Dermis microvascular lymphatic vessel endothelial cell (primary cell): Measurements from ENCODE around the gene APBA3. TPM values are rescaled to one million over a fixed set of nuclear protein-coding genes. Genes with fewer than 3 reads are reported as not detected.
"Not testable (repeated sequence)": the region's sequence is repeated elsewhere in the genome, so short reads cannot be mapped to it uniquely, and the experiment has no call there.

Experiments used
- DNase-seq, 2 donors: peaks; one replicate each; pipeline versions ENCODE4 v3.0.0 to v3.0.0-alpha.2; 2010; ENCODE audit warnings: low read depth in 2 of 2
- total RNA-seq: library from RNA; depleted of rRNA; stranded (reverse); fragments of >200 nt; gene quantifications from 2 replicates; pipeline ENCODE4 v1.2.1, GENCODE V29; 2014

APBA3 gene
- total RNA-seq, 1 donor from 2014 or later = 15.0 TPM

DNA sequence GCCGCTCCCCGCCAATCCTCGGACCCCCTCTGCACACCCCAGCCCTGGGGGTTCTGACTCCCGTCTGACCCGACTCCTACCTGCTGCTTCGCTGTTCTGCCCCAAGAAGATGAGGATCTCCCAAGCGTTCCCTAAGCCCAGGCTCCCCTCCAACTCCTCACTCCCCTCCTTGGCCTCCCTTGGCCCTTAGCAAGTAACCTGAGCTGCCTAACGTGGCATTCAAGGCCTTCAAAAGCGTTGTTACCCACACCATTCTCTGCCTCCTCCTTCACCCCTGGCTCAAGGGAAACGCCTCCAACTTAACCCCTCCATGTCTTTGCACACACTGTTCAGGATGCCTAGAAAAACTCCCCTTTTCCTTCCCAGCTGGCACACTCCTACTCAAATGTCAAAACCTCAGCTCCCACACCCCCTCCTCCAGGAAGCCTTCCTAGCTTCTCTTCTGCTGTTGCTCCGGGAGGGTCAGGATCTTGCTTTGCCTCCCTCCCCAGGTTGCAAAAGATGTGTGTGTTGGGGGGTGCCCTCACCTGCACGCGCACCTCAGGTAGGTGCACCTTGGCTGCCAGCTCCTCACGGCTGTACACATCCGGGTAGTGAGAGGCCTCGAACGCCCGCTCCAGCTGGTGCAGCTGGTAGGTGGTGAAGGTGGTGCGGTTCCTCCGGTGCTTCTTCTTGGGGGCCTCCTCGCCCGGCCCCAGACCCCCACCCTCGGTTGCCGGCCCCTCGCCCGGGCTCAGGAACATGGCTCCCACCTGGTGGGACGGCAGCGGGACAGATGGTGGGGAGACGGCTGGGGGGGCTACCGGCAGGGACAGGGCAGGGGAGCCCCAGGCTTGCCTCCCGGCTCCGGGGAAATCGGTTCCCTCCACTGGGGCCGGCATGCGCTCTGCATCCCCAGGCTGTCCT lies 9.8 kb upstream of the APBA3 start:
- DNase-seq = no peak

DNA sequence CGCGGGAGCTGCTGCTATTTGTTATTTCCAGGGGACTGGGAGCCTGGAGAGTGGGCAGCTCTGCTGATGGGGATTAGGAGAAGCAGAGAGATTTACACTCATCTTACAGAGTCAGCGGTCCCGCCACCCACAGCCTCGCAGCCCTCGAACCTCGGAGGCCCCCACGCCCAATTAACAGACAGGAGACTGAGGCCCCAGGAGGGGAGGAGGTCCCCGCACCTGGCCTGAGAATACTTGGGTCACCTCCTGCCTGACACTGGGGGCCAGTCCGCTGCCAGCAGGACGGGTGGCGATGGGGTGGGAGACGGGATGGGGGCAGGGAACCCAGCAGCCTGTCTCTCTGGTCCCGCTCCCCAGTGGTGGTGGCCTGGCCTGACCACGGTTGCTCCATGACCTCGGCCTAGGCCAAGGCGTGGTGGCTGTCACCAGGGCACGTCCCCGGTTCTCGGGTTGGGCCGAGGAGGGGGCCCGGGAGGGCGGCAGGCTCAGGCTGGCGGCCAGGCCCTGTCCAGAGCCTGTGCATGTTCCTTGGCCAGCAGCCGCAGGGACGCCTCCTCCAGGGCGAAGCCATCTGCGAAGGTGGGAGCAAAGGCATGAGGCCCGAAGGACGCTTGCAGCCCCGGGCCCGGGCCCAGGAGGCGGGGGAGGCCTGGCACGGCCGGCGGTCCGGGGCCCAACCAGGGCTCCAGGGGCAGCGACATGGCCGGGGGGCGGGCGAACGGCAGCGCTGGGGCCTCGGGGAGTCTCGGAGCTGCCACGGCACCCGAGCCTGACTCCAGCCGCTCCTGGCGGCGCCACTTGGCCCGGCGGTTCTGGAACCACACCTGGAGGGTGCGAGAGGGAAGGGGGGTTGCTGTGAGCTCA lies 8.9 kb upstream of the APBA3 start:
- no peak for DNase-seq

DNA sequence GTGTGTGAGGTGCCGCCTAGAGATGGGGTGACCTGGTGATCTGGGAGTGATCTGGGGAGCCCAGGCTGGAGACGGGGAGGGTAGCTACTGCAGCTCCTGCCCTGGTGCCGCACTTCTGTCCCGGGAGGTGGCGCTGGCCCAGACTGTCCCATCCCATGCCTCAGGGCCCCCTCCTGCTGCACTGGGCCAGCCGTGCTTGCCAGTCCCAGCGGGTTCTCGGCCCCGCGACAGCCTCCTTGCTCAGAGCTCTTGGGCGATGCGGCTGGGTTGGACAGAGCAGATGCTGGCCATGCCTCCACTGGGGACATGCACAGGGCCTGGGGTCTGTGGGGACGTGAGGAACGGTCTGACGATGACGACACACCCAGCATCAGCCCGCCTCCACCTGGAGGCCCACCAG lies 8.0 kb upstream of the APBA3 start:
- DNase-seq = no peak

DNA sequence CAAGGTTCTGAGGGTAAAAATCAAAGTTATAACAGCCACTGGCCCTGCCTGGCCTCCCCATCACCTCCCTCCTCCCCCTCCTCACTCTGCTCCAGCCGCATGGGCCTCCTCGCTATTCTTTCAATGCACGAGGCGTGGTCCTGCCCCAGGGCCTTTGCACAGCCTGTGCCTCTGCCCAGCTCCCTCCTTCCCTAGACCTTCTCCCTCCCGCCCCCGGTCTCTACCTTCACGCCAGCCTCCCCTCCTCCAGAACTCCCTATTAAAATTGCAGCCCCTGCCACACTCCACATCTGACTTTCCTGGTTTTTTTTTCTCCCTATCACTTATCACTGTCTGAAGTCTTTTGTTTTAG lies 7.2 kb upstream of the APBA3 start:
- DNase-seq = no peak

DNA sequence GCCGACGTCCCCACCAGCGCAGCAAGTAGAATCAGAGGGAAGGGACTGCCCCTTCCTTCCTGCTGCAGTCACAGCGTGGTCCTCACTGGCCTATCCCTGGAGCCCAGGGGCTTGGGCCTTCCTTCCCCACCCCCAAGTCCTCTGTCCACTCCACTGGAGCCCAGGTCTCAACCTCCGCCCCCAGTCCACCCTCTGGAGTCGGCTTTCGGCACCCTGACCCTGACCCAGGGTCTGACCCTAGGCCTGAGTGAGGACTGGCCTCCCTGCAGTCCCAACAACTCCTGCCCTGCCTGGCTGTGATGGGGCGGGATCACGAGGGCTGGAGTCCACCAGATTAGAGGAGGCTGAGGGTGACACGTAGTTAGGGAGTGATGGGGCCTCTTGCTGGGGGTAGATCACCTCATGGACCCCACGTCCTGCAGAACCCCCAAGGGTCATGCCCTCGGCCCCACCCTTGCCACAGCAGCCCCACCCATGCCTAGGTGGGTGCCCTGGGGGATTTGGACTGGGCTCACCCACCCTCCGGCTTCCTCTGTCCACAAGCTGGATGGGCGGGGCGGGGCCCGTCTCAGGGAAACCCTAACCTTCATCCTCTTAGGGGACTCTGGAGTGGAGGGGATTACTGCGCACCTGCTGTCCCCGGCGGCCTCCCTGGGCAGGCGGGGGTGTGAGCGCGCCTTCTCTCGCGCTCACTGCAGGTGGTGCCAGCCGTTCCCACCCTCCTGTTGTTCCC lies 6.7 kb upstream of the APBA3 start:
- peak in 1 of 2 donors; percentile 22 for DNase-seq

GRCh38 chr19:3767050-3767449 lies 5.6 kb upstream of the APBA3 start:
- DNase-seq = no peak

DNA sequence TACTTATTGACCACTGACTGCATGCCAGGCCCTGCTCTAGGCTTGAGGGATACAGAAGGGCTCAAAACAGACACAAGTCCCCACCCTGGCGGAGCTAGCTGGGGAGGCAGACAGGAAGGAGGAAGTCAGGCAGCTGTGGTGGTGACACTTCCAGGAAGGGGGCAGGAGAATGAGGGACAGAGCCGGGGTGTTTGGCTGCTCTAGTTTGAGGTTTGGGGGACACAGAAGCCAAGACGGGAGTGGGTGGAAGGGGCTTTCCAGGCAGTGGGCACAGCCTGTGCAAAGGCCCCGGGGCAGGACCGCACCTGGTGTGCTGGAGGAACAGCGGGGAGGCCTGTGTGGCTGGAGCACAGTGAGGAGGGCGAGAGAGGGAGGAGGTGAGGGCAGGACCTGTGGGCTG lies 5.0 kb upstream of the APBA3 start:
- DNase-seq = no peak

GRCh38 chr19:3765757-3766156 lies 4.3 kb upstream of the APBA3 start:
- DNase-seq = not testable (repeated sequence)

- peak in 1 of 2 donors; percentile 46 for DNase-seq
Measured at GRCh38 chr19:3765121-3765520, 3.6 kb upstream of the APBA3 start.

DNA sequence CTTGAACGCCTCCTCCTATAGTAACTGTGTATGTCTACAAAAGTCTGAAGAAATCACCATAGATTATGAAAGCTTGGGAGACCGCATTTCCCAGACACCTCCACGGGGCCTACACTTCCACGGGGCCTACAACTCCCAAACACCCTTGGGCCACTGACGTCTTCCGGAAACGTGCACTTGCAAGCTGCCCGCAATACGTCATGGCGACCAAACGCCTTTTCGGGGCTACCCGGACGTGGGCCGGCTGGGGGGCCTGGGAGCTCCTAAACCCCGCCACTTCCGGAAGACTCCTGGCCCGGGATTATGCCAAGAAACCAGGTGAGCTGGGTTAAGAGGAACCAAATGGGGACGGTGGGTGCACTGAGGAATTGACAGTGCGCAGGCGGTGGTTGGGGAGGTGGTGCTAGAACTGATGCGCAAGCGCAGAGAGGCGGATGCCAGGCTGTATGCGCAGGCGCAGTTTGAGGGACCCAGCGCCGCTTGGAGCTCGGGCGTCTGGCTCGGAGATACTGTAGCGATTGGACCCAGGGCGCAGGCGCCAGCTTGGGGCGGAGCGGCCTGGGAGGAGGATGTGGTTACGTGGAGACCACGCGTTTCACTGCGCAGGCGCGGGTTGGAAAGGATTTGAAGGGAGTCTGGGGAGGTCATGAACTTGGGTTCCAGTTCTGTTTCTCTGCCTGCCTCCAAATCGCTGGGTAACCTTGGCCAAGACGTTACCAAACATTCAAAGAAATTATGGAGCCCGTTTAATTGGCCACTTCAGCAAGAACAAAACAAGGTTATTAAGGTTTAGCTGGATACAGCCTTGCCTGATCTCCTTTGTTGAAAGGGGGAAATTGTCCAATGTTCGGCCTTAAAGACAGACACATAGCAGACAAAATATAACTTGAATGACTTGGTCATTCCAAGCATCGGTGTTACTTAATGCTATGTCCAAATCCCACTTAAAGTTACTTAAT lies 1.3 kb upstream of the APBA3 start, which contains the start of gene MRPL54:
TSS of gene MRPL54 (plus strand) at position 182 of the 959 bp plus-strand sequence. CDS start at position 201, 19 bp downstream.
- DNase-seq = peak; percentile 96 to 98

DNA sequence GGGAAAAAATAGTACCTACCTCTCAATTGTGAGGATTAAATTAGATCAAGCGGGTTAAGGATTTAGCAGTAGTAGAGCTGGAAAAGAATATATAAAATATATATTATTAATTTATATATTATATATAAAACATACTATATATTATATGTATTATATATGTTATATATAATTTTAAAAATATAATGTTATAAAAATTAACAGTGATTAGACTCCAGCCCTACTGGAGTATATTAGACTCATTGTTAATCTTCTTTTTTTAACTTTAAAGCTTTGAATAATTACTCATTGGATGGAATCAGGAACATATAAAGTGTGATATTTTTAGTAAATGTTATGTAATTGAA lies 610 bp upstream of the APBA3 start:
- DNase-seq = no peak

GRCh38 chr19:3760871-3761361 lies 576 bp downstream of the APBA3 start:
- peak in 1 of 2 donors; percentile 21 for DNase-seq

- DNase-seq = no peak
Measured at GRCh38 chr19:3759482-3760254, 1.8 kb downstream of the APBA3 start.

DNA sequence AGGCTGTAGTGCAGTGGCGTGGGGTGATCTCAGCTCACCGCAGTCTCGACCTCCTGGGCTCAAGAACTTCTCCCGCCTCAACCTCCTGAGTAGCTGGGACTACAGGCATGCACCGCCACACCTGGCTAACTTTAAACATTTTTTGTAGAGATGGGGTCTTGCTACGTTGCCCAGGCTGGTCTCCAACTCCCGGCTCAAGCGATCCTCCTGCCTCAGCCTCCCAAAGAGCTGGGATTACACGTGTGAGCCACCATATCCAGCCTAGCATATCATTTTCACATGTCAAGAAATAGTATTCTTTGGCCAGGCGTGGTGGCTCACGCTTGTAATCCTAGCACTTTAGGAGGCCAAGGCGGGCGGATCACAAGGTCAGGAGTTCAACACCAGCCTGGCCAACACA lies 3.2 kb downstream of the APBA3 start:
- not testable (repeated sequence) for DNase-seq

GRCh38 chr19:3757705-3758104 lies 3.8 kb downstream of the APBA3 start:
- DNase-seq = not testable (repeated sequence)

DNA sequence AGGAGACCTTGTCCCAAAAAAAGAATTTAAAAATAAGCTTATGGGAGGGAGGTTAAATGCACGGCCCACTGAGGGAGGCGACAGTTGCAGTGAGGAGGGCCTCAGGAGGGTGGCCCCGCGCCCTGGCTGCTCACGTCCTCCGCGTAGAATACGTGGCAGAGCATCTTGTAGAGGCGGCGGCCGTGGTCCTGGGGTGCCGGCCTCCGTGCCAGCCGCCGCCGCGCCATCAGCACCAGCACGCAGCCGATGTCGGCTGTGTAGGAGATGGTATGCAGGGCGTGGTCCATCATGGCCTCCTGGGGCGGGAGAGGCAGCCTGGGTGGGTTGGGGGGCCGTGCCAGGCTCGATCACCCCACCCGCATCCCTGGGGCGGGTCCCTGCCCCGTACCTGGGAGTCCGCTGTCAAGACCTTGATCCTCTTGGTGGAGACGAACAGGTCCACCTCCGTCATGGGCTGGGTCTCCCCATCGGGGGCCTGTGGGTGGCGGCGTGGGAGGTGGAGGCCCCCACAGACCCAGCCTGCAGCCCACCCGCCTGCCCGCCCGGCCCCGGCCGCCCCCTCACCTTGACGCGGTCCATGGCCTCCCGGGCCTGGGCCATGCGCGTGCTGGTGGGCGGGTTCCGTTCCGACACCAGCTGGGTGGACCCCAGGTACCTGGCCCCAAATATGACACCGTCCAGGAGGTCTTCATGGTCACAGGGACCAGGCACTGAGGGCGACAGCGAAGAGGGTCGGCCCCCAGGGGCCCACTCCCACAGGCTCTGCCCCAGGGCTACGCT lies 7.7 kb downstream of the APBA3 start:
- no peak for DNase-seq

- DNase-seq = no peak
Measured at GRCh38 chr19:3752492-3752891, 9.0 kb downstream of the APBA3 start.

- no peak for DNase-seq
Measured at GRCh38 chr19:3751236-3751635, 10.3 kb downstream of the APBA3 start.

- DNase-seq = no peak
Measured at GRCh38 chr19:3750211-3750610, 11.3 kb downstream of the APBA3 start.
